AG04450 (cell line): ENCODE data around the gene SPAG16. TPM values are rescaled to one million over a fixed set of nuclear protein-coding genes. Genes with fewer than 3 reads are reported as not detected.

Source experiments
- CTCF ChIA-PET: fragments of 300-600, 350-600 bp; formaldehyde crosslinking; extraction: SDS; loops from one replicate; lab custom pipeline; 2022; ENCODE audit warnings: antibody characterized with exemption, inconsistent platforms; lab: Charles Lee
- POLR2A ChIA-PET: fragments of 350-600 bp; formaldehyde crosslinking; extraction: SDS; loops from one replicate; lab custom pipeline; 2021; ENCODE audit warnings: antibody characterized with exemption, inconsistent platforms; lab: Yijun Ruan, JAX
- DNase-seq: peaks from one replicate; pipeline ENCODE4 v3.0.0-alpha.2; 2011; ENCODE audit warnings: low read depth, low spot score
- H3K27ac ChIP-seq: one replicate; pipeline ENCODE4 v1.5.1; 2012; ENCODE audit warnings: low read depth, low read length, control low read depth
- H3K27me3 ChIP-seq: one replicate; pipeline ENCODE4 v1.6.0; 2012; ENCODE audit warnings: low read length; ENCODE audit not compliant: control insufficient read depth, insufficient read depth
- H3K4me3 ChIP-seq: 2 replicates; pipeline ENCODE4 v1.5.1; 2011; ENCODE audit warnings: mild to moderate bottlenecking, low read depth, low read length, control low read depth
- H3K9me3 ChIP-seq: 2 replicates; pipeline ENCODE4 v1.5.1; 2012; ENCODE audit warnings: low read length; ENCODE audit not compliant: control insufficient read depth, insufficient read depth
- CTCF ChIP-seq: IDR thresholded peaks from 2 replicates; pipeline ENCODE4 v1.5.1; 2011; ENCODE audit warnings: low read depth, low read length, control low read depth, inconsistent platforms
- polyA plus RNA-seq: library from polyadenylated mRNA; depleted of rRNA; stranded (reverse); fragments of >200 nt; gene quantifications from 2 replicates; pipeline ENCODE4 v1.2.3, GENCODE V29; 2011

SPAG16 gene
- polyA plus RNA-seq, 1 experiment: 28.1 TPM

GRCh38 chr2:213627835-213628460 is 343.7 kb downstream of the SPAG16 start:
- POLR2A ChIA-PET: no interaction called here
- DNase-seq: no peak
- Histone ChIP-seq H3K27ac (no peak overlapping the region), H3K4me3 (no peak overlapping the region), H3K27me3 (no peaks in the 10 kb centered on the region), H3K9me3 (no peaks in the 10 kb centered on the region; the same call in 1 of the 2 replicates)
- no peak for TF ChIP-seq CTCF
- CTCF ChIA-PET: interaction anchor here (0.6 kb wide), 1 partner anchor 1642 kb away, joined by 5 read pairs; no protein-coding TSS in a partner anchor

DNA sequence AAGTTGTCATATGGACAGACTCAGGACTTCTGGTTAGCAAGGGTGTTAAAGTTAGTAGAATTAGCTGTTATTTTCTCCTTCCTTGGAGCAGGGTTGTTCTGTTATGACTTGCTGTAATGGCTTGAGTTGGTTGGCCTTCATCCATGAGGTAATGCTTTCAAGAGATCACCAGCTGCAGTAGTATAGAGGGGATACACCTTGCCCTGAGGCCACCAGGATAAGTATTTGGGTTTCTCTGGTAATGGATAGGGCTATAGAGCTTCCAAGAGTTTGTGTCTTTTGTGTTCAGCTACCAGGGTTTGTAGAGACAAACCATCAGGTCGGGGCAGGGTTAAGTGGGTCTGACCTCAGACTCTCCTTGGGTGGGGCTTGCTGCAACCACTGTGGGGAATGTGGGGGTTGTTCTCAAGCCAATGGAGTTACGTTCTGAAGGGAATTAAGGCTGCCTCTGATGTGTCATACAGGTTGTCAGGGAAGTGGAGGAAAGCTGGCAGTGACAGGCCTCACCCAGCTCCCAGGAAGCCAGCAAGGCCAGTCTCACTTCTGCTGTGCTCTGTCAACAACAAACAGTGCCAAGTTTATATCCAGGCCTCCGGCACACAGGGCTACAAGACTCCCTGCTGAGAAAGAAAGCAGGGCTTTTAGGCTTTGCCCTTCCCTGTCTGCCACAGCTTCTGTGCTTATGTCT is 356.6 kb downstream of the SPAG16 start:
- CTCF ChIA-PET: interaction anchor here (0.5 kb wide), 1 partner anchor 1629 kb away, joined by 3 read pairs; no protein-coding TSS in a partner anchor
- Histone ChIP-seq H3K9me3 (peaks cover 13% of the 10 kb centered on the region; the same call in 1 of the 2 replicates), H3K27ac (no peak overlapping the region), H3K4me3 (no peak overlapping the region), H3K27me3 (no peaks in the 10 kb centered on the region)
- DNase-seq: no peak
- POLR2A ChIA-PET: no interaction called here
- no peak for TF ChIP-seq CTCF

DNA sequence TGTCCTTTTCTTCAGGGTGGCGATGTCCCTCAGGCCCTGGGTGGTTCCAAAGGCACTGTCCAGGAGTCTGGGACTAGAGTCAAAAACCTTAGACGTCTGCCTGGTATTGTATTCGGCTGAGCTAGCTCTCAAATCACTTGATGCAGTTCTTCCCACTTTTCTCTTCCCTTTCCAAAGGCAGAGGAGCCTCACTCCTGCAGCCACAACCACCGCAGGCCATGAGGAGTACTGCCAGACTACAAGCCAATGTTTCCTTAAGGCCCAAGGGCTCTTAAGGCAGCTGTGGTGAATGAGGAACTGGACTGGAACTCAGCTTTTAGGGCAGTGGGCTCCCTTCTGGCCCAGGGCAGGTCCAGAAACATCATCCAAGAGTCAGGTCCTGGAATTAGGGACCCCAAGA is 360.7 kb downstream of the SPAG16 start:
- Histone ChIP-seq H3K27me3 (no peaks in the 10 kb centered on the region), H3K27ac (no peak overlapping the region), H3K9me3 (peaks cover 14% of the 10 kb centered on the region; the same call in 1 of the 2 replicates), H3K4me3 (no peak overlapping the region)
- CTCF ChIA-PET: no interaction called here
- DNase-seq: no peak
- no peak for TF ChIP-seq CTCF
- POLR2A ChIA-PET: no interaction called here

DNA sequence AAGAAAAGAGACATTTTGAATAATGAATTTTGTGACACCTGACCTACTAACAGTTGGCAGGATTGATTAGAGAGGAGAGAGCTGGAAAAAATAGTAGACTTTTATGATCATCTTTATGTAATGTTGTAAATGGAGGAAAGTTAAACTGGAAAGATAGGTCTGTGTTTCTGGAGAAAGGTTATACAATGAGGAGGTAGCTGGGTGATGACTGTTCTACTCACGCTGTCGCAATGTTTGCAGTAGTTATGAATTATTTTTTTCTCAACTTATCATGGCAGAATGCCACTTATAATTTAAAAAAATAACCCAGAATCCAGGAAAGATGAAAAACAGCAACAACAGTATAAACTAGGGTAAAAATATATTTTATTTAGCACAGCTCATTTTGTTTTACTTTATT is 364.9 kb downstream of the SPAG16 start:
- peaks cover 14% of the 10 kb centered on the region; the same call in 1 of the 2 replicates for H3K9me3 ChIP-seq
- no peaks in the 10 kb centered on the region for H3K27me3 ChIP-seq
- H3K4me3 ChIP-seq: no peak overlapping the region
- no peak for TF ChIP-seq CTCF
- ChIA-PET POLR2A (no interaction called here), CTCF (no interaction called here)
- no peak overlapping the region for H3K27ac ChIP-seq
- no peak for DNase-seq

DNA sequence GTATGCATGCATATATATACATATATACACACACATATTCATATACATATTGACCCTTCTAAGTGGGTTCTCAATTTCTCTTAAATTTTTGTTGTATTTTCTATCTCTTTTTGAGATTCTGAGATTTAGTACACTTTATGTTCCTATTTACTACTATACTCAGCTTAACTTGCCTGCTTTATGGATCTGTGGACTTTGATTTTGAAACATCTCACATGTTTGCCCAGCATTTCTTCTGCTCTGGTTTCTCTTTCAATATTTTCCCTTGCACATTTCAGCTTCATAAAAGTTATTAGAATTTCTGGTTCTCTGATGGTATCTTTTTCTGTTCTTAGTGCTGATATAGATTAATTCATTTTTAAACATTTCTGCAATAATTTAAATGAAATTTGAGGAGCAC is 380.6 kb downstream of the SPAG16 start:
- CTCF ChIA-PET: no interaction called here
- Histone ChIP-seq H3K9me3 (peaks cover 8% of the 10 kb centered on the region), H3K4me3 (no peak overlapping the region), H3K27ac (no peak overlapping the region), H3K27me3 (no peaks in the 10 kb centered on the region)
- POLR2A ChIA-PET: no interaction called here
- DNase-seq: no peak
- TF ChIP-seq CTCF: no peak
